ENCODE measurements around the gene KHSRP.
"Not testable (repeated sequence)": the region's sequence is repeated elsewhere in the genome, so short reads cannot be mapped to it uniquely, and the experiment has no call there.

Gene KHSRP

DNA sequence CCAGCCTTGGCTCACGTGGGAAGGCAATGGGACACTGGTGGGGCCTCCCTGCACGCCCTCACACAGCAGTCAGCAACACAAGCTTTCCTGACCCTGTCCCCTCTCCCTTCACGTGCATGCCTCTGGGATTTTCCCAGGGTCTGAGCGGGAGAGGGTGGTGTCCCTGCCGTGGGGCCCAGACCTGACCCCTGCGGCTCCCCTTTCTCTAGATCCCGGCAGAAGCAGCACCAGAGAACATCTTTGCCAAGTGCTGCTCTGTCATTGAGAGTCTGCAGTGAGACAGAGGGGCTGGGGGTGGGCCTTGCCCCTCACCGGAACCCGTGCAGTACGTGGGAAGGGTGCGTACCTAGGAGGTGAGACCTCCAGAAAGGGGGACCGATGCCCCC, 12.6 kb downstream of the KHSRP start:
- ChIA-PET POLR2A (no interaction called here), CTCF (interaction anchor here (1.1 to 1.6 kb wide), 2 partner anchors 8 to 10 kb away, joined by 4 to 5 read pairs; no protein-coding TSS in a partner anchor)
- TF ChIP-seq, protein P1, sequence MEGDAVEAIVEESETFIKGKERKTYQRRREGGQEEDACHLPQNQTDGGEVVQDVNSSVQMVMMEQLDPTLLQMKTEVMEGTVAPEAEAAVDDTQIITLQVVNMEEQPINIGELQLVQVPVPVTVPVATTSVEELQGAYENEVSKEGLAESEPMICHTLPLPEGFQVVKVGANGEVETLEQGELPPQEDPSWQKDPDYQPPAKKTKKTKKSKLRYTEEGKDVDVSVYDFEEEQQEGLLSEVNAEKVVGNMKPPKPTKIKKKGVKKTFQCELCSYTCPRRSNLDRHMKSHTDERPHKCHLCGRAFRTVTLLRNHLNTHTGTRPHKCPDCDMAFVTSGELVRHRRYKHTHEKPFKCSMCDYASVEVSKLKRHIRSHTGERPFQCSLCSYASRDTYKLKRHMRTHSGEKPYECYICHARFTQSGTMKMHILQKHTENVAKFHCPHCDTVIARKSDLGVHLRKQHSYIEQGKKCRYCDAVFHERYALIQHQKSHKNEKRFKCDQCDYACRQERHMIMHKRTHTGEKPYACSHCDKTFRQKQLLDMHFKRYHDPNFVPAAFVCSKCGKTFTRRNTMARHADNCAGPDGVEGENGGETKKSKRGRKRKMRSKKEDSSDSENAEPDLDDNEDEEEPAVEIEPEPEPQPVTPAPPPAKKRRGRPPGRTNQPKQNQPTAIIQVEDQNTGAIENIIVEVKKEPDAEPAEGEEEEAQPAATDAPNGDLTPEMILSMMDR (IDR thresholded peaks at IDR 0.05; ENCODE audit: insufficient read depth, low read length, missing control alignments) = no peak
- no peak for DNase-seq (ENCODE audit: low read depth, low spot score)
- H3K4me3 ChIP-seq (ENCODE audit: low read depth, low read length) = no peak overlapping the region

DNA sequence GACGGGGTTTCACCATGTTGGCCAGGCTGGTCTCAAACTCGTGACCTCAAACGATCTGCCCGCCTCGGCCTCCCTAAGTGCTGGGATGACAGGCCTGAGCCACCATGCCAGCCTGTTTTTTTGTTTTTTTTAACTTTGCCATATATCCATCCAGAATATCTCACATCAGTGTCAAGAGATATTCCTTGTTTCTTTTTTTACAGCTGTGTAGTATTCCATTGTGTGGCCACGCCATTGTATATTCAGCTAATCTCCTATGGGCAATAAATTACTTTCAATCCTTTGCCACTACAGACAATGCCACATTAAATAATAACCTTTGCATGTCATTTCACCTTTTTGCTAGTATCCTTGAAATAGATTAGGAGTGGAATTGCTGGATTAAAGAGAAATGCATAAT, 15.3 kb downstream of the KHSRP start:
- no peak for DNase-seq (ENCODE audit: low read depth, low spot score)
- ChIA-PET CTCF (interaction anchor here (0.6 kb wide), 1 partner anchor 286 kb away, joined by 3 read pairs; no protein-coding TSS in a partner anchor), POLR2A (no interaction called here)
- TF ChIP-seq, protein P1 (IDR thresholded peaks at IDR 0.05; ENCODE audit: insufficient read depth, low read length, missing control alignments) = no peak
- H3K4me3 ChIP-seq (ENCODE audit: low read depth, low read length) = no peak overlapping the region

DNA sequence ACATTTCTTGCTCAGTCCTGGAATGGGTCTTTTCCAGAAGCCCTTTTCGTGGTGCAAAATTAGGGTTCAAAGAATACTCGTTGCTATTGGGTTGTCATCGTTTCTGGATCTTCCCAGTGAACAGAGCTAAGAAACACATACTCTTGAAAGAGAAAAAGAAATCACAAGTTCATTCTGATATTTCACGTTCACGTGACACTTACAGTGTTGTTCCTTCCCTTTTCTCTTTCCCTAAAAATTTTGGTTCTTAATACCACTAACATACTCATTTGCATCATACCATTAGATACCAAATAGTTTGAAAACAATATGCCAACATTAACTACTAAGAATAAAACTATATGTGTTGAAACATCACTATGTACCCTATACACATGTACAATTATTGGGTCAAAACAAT, 18.2 kb downstream of the KHSRP start:
- TF ChIP-seq, protein P1 (IDR thresholded peaks at IDR 0.05; ENCODE audit: insufficient read depth, low read length, missing control alignments) = no peak
- no peak for DNase-seq (ENCODE audit: low read depth, low spot score)
- H3K4me3 ChIP-seq (ENCODE audit: low read depth, low read length) = no peak overlapping the region
- ChIA-PET POLR2A (no interaction called here), CTCF (interaction anchor here (1.4 kb wide), 1 partner anchor 13 kb away, joined by 3 read pairs; no protein-coding TSS in a partner anchor)

DNA sequence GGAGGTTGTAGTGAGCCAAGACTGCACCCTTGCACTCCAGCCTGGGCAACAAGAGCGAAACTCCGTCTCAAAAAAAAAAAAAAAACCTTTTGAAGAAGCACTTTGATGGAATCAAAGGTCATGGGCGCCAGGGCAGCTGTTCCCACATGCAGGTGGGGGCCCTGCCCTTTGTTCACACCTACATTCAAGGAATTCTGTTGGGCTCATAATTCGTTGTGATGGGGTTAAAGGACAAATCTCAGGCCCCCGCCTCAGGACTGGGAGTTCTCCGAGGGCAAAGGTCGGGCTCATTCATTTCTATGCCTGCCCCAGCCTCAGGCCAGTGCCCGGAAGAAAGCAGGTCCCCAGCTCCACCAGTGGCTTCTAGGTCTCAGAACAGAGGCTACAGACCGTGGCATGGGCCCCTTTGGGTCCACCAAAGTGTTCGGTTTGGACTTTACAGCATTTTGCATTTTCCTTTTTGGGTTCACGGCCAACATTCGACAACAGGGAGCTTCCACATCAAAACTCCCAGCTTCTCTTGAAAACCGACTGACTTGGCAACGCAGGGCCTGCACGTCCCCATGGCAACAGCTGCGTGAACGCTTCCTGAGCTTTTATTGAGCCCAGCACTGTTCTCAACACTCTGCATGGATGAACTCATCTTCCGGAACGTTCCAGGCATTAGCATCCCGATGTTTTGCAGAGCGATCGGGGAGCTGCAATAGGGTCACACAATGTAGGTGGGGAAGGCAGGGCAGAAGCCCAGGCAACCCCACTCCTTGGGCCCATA, 21.6 kb downstream of the KHSRP start:
- ChIA-PET CTCF (interaction anchor here (0.8 kb wide), 1 partner anchor 19 kb away, joined by 3 read pairs; no protein-coding TSS in a partner anchor), POLR2A (interaction anchor here (0.9 to 1.3 kb wide), 2 partner anchors 10 to 128 kb away, joined by 4 to 5 read pairs; partner anchors contain the start of genes GTF2F1 and TNFSF9)
- peak; percentile 16 for DNase-seq (ENCODE audit: low read depth, low spot score)
- TF ChIP-seq, protein P1 (IDR thresholded peaks at IDR 0.05; ENCODE audit: insufficient read depth, low read length, missing control alignments) = no peak
- H3K4me3 ChIP-seq (ENCODE audit: low read depth, low read length) = no peak overlapping the region

DNA sequence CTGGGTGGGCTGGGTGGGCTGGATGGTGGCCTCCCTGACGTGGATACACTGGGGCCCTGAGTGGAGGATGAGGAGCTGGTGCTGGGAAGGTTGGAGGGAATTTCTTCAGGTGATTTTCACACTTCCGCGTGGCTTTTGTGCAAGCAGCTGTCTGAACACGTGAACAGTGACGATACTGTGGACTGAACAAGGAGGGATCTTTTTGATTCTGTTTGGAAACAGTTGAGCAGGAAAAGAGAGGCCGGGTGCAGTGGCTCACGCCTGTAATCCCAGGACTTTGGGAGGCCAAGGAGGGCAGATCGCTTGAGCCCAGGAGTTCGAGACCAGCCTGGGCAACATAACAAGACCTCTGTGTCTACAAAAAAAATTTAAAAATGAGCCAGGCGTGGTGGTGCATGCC, 22.6 kb downstream of the KHSRP start:
- POLR2A ChIA-PET = no interaction called here
- CTCF ChIA-PET = interaction anchor here (1.2 kb wide), 1 partner anchor 20 kb away, joined by 3 read pairs; no protein-coding TSS in a partner anchor

DNA sequence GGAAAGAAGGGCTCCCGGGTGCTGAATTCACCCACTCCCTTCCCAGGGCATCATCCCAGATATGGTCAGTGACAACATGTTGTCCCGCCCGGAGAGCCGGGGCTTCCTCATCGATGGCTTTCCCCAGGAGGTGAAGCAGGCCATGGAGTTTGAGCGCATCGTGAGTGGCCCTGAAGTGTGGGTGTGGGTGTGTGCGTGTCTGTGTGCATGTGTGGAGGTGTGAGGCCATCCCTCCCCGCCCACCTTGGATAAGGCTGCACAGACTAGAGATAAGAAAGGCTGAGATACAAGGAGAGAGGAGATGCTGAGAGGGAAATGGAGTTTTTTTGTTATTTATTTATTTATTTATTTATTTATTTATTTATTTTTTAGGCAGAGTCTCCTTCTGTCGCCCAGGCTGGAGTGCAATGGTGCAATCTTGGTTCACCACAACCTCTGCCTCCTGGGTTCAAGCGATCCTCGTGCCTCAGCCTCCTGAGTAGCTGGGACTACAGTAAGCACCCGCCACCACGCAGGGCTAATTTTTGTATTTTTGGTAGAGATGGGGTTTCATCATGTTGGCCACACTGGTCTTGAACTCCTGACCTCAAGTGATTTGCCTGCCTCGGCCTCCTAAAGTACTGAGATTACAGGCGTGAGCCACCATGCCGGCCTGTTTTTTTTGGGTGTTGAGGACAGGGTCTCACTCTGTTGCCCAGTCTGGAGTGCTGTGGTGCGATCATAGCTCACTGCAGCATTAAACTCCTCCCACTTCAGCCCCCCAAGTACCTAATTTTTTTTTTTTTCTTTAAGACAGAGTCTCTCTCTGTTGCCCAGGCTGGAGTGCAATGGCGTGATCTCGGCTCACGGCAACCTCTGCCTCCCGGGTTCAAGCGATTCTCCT, 24.3 kb downstream of the KHSRP start:
- CTCF ChIA-PET; H3K4me3 ChIP-seq (ENCODE audit: low read depth, low read length); DNase-seq (ENCODE audit: low read depth, low spot score): not testable (repeated sequence)
- POLR2A ChIA-PET = interaction anchor here (0.7 kb wide), 1 partner anchor 28 kb away, joined by 3 read pairs; no protein-coding TSS in a partner anchor

More for the DNA sequence above, 22.6 kb downstream of the KHSRP start:
- no peak for DNase-seq (ENCODE audit: low read depth, low spot score)
- no peak overlapping the region for H3K4me3 ChIP-seq (ENCODE audit: low read depth, low read length)
- TF ChIP-seq, protein P1 (IDR thresholded peaks at IDR 0.05; ENCODE audit: insufficient read depth, low read length, missing control alignments) = no peak
